Stomach (tissue), 9 donors: ENCODE measurements around the gene NUDT1. TPM values are rescaled to one million over a fixed set of nuclear protein-coding genes. Genes with fewer than 3 reads are reported as not detected.

Experiments
- DNase-seq, 2 donors: peaks; one replicate each; pipeline versions ENCODE4 v3.0.0 to v3.0.0-alpha.2; 2013 to 2019
- H3K27ac ChIP-seq, 5 donors: fragments of 200-600 bp in 4 of 5; sonication (generic) in 4 of 5; one replicate each; pipeline ENCODE4 v1.5.1; 2013 to 2019; ENCODE audit warnings: mild to moderate bottlenecking in 1 of 5, moderate library complexity in 1 of 5
- H3K27me3 ChIP-seq, 3 donors: fragments of 200-600 bp; sonication (generic); one replicate each; pipeline ENCODE4 v1.5.1; 2017 to 2019; ENCODE audit warnings: mixed run types in 1 of 3
- H3K36me3 ChIP-seq, 4 donors: fragments of 200-600 bp; sonication (generic); 1 replicate in 3 of 4; 2 replicates in 1 of 4; pipeline ENCODE4 v1.5.1; 2016 to 2019
- H3K4me1 ChIP-seq, 4 donors: fragments of 200-600 bp; sonication (generic); one replicate each; pipeline ENCODE4 v1.5.1; 2016 to 2019
- H3K4me3 ChIP-seq, 4 donors: fragments of 200-600 bp; sonication (generic) in 3 of 4; one replicate each; pipeline ENCODE4 v1.5.1; 2016 to 2019; ENCODE audit warnings: mild to moderate bottlenecking in 1 of 4
- H3K9me3 ChIP-seq, 4 donors: fragments of 200-600 bp; sonication (generic); one replicate each; pipeline ENCODE4 v1.5.1; 2016 to 2019
- EP300 ChIP-seq: sonication (generic); formaldehyde crosslinking; IDR thresholded peaks from one replicate; pipeline ENCODE4 v1.6.1; 2017; ENCODE audit warnings: antibody characterized with exemption
- POLR2A ChIP-seq, 4 donors: fragments of 450-650 bp; IDR thresholded peaks; one replicate each; pipeline ENCODE4 v1.6.1; 2016; ENCODE audit warnings: antibody characterized with exemption in 4 of 4, control low read depth in 2 of 4, mild to moderate bottlenecking in 1 of 4, moderate library complexity in 1 of 4
- POLR2AphosphoS5 ChIP-seq, 3 donors: sonication (generic); formaldehyde crosslinking; IDR thresholded peaks; one replicate each; pipeline ENCODE4 v1.6.1; 2016; ENCODE audit warnings: antibody characterized with exemption in 3 of 3
- WGBS, 5 donors: extraction: QIAGEN DNeasy Blood & Tissue Kit in 3 of 5; methylation state at CpG; one replicate each; pipeline versions ENCODE4 v1.1.5 to v1.1.7; 2013 to 2018; 5-methylcytosine and 5-hydroxymethylcytosine counted together
- intact Hi-C: fragments of 100-400 bp; cut with DNase I; formaldehyde crosslinking; loops from one replicate; pipeline ENCODE4 v1.15.1; 2023; ENCODE audit warnings: low total_unique reads
- polyA plus RNA-seq, 3 donors: library from polyadenylated mRNA; stranded (reverse); fragments of 200-250 nt; gene quantifications; one replicate each; pipeline ENCODE4 v1.2.3, GENCODE V29; 2013
- total RNA-seq, 5 donors: library from RNA; depleted of rRNA; stranded (reverse); fragments of >200 nt; gene quantifications; one replicate each; pipeline versions ENCODE4 v1.1.0 to v1.2.3, GENCODE V29; 2014 to 2016
- TF ChIP-seq, protein P1 (sequence below), 7 experiments: fragments of 450-650 bp in 4 of 7; fragments of 200-600 bp in 3 of 7; sonication (generic) in 3 of 7; IDR thresholded peaks; one replicate each; pipeline ENCODE4 v1.5.1; 2016 to 2019; ENCODE audit warnings: antibody characterized with exemption in 7 of 7, control low read depth in 2 of 7, mild to moderate bottlenecking in 1 of 7
- donor health status: healthy with polysubstance abuse.
- donor health status: Bipolar disorder and iron deficiency.
- donor health status: healthy.

The NUDT1 gene
- total and polyA plus RNA-seq, 8 donors: 4.6 to 37.1 (median 12.0) TPM; not detected in 2

GRCh38 chr7:2225336-2225735 is 16.7 kb upstream of the NUDT1 start:
- Histone ChIP-seq H3K27ac (no peak overlapping the region), H3K4me3 (no peak overlapping the region), H3K36me3 (peaks cover 28 to 99% (median 95%) of the 10 kb centered on the region in 4 donors), H3K9me3 (no peaks in the 10 kb centered on the region), H3K4me1 (peaks cover 0 to 8% (median 3%) of the 10 kb centered on the region in 4 donors), H3K27me3 (no peaks in the 10 kb centered on the region)
- WGBS, 5 donors: 83 to 90% (median 87%) methylated on average over 14 of the region's 14 CpGs
- TF ChIP-seq POLR2A (IDR thresholded peaks at IDR 0.05) (no peak), EP300 (no peak), POLR2AphosphoS5 (IDR thresholded peaks at IDR 0.05) (no peak)
- TF ChIP-seq, protein P1, sequence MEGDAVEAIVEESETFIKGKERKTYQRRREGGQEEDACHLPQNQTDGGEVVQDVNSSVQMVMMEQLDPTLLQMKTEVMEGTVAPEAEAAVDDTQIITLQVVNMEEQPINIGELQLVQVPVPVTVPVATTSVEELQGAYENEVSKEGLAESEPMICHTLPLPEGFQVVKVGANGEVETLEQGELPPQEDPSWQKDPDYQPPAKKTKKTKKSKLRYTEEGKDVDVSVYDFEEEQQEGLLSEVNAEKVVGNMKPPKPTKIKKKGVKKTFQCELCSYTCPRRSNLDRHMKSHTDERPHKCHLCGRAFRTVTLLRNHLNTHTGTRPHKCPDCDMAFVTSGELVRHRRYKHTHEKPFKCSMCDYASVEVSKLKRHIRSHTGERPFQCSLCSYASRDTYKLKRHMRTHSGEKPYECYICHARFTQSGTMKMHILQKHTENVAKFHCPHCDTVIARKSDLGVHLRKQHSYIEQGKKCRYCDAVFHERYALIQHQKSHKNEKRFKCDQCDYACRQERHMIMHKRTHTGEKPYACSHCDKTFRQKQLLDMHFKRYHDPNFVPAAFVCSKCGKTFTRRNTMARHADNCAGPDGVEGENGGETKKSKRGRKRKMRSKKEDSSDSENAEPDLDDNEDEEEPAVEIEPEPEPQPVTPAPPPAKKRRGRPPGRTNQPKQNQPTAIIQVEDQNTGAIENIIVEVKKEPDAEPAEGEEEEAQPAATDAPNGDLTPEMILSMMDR (IDR thresholded peaks at IDR 0.05): no peak
- DNase-seq: no peak
- intact Hi-C loops: loop anchor here (10.0 kb wide), 1 partner anchor 121 kb away; no protein-coding TSS in a partner anchor

DNA sequence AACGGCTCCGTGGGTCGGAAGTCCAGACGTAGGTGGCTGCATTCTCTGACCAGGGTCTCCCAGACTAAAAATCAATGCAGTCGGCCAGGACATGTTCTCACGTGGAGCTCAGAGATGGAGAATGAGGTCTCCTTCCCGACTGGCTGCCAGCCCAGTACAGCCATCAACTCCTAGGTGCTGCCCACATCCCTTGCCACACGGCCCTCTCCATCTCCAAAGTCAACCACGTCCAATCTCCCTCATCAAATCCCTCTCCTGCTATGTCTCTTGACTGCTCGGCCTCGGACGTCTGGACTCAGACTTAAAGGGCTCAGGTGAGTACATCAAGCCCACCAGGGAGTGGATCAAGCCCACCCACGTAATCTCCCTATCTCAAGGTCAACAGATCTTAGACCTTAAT is 16.2 kb upstream of the NUDT1 start:
- intact Hi-C loops: loop anchor here (10.0 kb wide), 1 partner anchor 121 kb away; no protein-coding TSS in a partner anchor
- peaks cover 0 to 13% (median 8%) of the 10 kb centered on the region in 4 donors for H3K4me1 ChIP-seq
- no peak overlapping the region for H3K4me3 ChIP-seq
- no peaks in the 10 kb centered on the region for H3K9me3 ChIP-seq
- DNase-seq: no peak
- TF ChIP-seq EP300 (no peak), POLR2A (IDR thresholded peaks at IDR 0.05) (no peak), POLR2AphosphoS5 (IDR thresholded peaks at IDR 0.05) (no peak)
- TF ChIP-seq, protein P1 (IDR thresholded peaks at IDR 0.05): no peak
- 92 to 97% (median 96%) methylated on average over 12 to 13 of the region's 13 CpGs for WGBS, 5 donors
- H3K27ac ChIP-seq: no peak overlapping the region
- no peaks in the 10 kb centered on the region for H3K27me3 ChIP-seq
- H3K36me3 ChIP-seq: peaks cover 28 to 94% (median 90%) of the 10 kb centered on the region in 4 donors

DNA sequence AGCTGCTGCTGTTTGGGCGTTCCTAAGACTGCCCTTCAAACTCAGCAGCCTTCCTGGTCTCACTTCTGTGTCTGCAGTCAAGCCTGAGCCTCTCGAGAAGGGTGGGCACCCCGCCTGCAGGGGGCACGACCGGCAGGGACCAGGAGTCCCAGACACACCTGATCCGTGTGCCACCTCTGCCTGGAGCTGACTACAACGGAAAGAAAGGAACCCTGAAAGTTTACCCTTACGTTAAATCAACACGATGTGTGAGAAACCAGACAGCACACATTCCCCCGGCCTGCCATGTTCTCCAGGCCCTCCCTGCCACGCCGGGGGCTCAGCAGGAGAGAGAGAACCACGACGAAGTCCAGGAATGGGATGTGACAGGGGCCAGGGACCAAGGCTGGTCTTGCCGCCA is 14.3 kb upstream of the NUDT1 start:
- no peak for TF ChIP-seq EP300
- TF ChIP-seq, protein P1 (IDR thresholded peaks at IDR 0.05): no peak
- Histone ChIP-seq H3K27me3 (no peaks in the 10 kb centered on the region), H3K27ac (no peak overlapping the region), H3K9me3 (no peaks in the 10 kb centered on the region), H3K4me3 (no peak overlapping the region), H3K36me3 (peaks cover 16 to 75% (median 71%) of the 10 kb centered on the region in 4 donors), H3K4me1 (peaks cover 11 to 27% (median 22%) of the 10 kb centered on the region in 4 donors)
- DNase-seq: no peak
- intact Hi-C loops: loop anchor here (10.0 kb wide), 1 partner anchor 123 kb away; no protein-coding TSS in a partner anchor
- WGBS, 5 donors: 87 to 92% (median 90%) methylated on average over 15 of the region's 15 CpGs

DNA sequence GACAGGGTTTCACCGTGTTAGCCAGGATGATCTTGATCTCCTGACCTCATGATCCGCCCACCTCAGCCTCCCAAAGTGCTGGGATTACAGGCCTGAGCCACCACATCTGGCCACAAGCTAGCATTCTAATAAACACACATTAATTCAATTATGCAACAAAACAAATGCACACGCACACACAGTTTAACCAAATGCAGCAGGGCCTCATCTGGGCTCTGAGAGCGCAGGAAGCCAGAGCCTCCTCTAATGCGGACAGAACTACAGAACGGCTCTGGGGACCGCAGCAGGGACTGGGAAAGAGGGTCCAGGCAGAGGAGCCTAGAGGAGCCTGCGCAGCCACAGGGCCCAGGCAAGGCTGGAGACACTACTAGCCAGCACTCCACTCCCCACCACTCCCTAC is 13.1 kb upstream of the NUDT1 start:
- no peak overlapping the region for H3K4me3 ChIP-seq
- H3K9me3 ChIP-seq: no peaks in the 10 kb centered on the region
- intact Hi-C loops: loop anchor here (10.0 kb wide), 1 partner anchor 124 kb away; no protein-coding TSS in a partner anchor
- no peaks in the 10 kb centered on the region for H3K27me3 ChIP-seq
- 85 to 90% (median 88%) methylated on average over 8 of the region's 8 CpGs for WGBS, 5 donors
- H3K4me1 ChIP-seq: peaks cover 11 to 35% (median 30%) of the 10 kb centered on the region in 4 donors
- DNase-seq: no peak
- no peak for TF ChIP-seq POLR2A (IDR thresholded peaks at IDR 0.05)
- TF ChIP-seq EP300: no peak
- TF ChIP-seq POLR2AphosphoS5 (IDR thresholded peaks at IDR 0.05): no peak
- TF ChIP-seq, protein P1 (IDR thresholded peaks at IDR 0.05): no peak
- peaks cover 15 to 63% (median 59%) of the 10 kb centered on the region in 4 donors for H3K36me3 ChIP-seq
- no peak overlapping the region for H3K27ac ChIP-seq
